GM19372 (cell line): Measurements from ENCODE around the gene TLR10.
"Not testable (repeated sequence)": the region's sequence is repeated elsewhere in the genome, so short reads cannot be mapped to it uniquely, and the experiment has no call there.

Experiments
- ATAC-seq: cut with Tn5 transposase; IDR thresholded peaks from one replicate; pipeline ENCODE4 v1.9.1; 2021; ENCODE audit warnings: mild to moderate bottlenecking, low read depth, moderate library complexity; ENCODE audit not compliant: unreplicated experiment

Gene TLR10, protein sequence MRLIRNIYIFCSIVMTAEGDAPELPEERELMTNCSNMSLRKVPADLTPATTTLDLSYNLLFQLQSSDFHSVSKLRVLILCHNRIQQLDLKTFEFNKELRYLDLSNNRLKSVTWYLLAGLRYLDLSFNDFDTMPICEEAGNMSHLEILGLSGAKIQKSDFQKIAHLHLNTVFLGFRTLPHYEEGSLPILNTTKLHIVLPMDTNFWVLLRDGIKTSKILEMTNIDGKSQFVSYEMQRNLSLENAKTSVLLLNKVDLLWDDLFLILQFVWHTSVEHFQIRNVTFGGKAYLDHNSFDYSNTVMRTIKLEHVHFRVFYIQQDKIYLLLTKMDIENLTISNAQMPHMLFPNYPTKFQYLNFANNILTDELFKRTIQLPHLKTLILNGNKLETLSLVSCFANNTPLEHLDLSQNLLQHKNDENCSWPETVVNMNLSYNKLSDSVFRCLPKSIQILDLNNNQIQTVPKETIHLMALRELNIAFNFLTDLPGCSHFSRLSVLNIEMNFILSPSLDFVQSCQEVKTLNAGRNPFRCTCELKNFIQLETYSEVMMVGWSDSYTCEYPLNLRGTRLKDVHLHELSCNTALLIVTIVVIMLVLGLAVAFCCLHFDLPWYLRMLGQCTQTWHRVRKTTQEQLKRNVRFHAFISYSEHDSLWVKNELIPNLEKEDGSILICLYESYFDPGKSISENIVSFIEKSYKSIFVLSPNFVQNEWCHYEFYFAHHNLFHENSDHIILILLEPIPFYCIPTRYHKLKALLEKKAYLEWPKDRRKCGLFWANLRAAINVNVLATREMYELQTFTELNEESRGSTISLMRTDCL

DNA sequence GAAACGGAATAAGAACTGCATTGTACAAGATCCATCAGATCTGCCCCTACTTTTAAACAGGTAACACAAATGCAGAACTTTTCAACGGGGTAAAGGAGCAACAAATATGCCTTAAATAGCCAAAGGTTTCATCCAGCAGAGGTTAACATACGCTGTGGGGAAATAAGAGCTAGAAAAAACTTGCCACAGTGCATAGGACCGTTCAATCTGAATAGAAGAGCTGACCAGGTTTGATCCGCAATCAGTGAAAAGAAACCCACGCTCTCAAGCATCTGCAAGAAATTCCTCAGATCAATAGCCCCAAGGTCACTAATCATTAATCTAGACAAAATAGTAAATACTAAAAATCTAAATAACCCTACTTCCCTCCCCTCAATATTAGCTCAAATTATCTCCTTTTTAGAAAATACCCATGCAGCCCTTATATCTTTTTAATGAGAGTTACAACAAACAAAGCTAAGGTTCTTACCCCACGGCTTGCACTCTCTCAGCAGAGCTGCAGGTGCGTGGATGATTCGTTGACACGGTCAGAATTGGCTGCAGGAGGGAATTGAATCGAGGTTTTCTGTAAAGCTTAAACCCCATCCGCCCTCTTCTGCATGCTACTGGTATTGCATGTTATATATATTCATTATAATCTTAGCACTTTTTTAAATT is at the start of gene TLR10:
Gene TLR10 (minus strand): TSS at position 539 of the 657 bp plus-strand sequence. CDS start 7,400 bp downstream, outside the sequence.
- ATAC-seq = peak; percentile 62

GRCh38 chr4:38832206-38832605 is 49.4 kb upstream of the TLR10 start:
- no peak for ATAC-seq

DNA sequence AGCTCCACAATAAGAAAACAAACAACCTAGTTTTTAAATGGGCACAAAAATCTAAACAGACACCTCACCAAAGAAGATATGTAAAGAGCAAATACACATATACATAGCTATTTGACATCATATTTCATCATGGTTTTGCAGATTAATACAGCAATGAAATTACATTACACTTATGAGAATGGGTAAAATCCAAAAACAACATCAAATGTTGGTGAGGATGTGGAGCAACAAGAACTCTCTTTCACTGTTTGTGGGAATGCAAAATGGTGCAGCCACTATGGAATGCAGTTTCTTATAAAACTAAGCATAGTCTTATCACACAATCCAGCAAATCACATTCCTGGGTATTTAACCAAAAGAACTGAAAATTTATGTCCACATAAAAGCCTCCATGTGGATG is 48.9 kb upstream of the TLR10 start:
- no peak for ATAC-seq

DNA sequence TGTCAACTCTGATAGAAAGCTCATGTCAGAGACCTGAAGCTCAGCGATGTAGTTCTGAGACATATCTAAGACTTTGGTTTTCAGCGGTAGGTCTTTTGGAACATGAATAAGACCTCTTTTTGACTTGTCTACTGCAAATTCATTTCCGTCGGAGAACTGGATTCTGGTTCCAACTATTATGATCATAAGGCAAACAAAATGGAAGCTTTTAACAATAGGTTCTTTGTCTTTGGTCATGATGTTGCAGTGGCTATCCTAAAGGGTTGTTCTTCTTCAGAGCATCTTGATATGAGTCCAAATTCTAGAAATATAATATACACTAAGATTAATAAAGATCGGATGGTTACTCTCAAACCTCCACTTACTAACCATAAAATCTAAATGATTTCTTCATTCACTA is 46.4 kb upstream of the TLR10 start:
- ATAC-seq = no peak

DNA sequence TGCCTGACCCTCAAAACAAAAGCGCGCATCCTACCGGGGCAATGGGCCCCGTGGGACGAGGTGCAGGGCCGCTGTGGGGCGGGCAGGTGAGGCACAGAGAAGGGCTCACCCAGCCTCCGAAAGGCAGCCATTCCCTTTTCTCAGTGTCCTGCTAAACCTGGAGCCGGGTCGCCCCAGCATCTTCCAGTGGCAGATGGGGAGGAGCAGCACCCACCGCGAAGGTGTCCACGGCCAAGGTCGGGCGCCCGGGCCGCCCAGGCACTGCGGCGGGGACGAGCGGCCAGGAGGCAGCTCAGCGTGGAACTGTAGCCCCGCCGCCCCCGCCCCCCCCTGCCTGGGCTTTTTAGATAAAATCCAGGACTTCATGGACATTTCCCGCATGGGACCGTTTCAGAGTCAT is 41.0 kb upstream of the TLR10 start:
- ATAC-seq = no peak

- no peak for ATAC-seq
Measured at GRCh38 chr4:38822748-38823303, 40.0 kb upstream of the TLR10 start.

DNA sequence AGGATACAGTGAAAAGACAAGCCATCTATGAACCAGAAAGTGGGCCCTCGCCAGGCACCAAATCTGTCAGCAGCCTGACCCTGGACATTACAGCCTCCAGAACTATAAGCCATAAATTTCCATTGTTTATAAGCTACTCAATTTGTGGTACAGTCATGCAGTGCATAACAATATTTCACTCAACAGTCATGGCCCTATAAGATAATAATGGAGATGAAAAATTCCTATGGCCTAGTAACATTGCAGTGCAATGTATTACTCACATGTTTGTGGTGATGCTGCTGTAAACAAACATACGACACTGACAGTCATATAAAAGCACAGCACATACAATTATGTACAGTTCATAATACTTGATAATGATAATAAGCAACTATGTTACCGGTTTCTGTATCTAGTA is 38.9 kb upstream of the TLR10 start:
- ATAC-seq = no peak

GRCh38 chr4:38820329-38821061 is 37.7 kb upstream of the TLR10 start:
- ATAC-seq = no peak

DNA sequence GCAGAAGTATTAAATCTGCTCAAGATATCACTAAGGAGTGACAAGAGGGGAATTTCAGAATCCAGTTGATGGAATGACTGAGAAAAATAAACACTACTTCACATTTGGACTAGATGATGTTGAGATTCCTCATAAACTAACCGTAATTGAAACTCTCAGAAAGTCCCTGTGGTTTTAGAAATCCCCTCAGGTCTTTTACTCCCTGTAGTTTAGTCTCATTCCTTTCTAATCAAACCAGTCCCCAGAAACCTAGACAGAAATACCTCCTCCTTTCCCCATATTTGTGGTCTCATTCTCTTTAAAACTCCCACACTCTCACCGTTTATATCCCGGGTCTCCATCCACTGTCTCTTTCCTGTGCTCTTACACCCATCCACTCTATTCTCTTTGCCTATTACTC is 36.8 kb upstream of the TLR10 start:
- ATAC-seq = no peak

- no peak for ATAC-seq
Measured at GRCh38 chr4:38818441-38818976, 35.7 kb upstream of the TLR10 start.

DNA sequence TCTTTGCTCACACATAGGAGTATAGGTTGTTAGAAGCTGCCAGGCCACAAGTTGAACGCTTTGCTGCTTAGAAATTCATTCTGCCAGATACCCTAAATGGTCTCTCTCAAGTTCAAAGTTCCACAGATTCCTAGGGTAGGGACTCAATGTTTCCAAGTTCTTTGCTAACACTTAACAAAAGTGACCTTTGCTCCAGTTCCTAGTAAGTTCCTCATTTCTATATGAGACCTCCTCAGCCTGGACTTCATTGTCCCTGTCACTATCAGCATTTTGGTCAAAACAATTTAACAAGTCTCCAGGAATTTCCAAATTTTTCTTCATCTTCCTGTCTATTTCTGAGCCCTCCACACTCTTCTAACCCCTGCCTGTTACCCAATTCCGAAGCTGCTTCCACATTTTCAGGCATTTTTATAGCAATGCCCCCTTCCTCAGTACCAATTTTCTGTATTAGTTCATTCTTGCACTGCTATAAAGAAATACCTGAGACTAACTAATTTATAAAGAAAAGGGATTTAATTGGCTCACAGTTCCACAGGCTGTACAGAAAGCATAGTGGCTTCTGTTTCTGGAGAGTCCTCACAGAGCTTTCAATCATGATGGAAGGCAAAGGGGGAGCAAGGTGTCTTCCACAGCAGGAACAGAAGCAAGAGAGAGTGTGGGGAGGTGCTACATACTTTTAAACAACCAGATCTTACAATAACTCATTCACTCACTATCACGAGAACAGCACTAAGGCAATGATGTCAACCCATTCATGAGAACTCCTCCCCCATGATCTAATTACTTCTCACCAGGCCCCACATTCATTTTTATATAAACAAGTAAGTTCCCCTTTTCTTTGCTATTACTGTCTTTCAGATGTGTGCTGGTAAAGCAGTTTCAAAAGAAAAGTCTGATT is 33.3 kb upstream of the TLR10 start:
- ATAC-seq = no peak

GRCh38 chr4:38814386-38814785 is 31.6 kb upstream of the TLR10 start:
- no peak for ATAC-seq

GRCh38 chr4:38811297-38811696 is 28.5 kb upstream of the TLR10 start:
- ATAC-seq = no peak

GRCh38 chr4:38807462-38807861 is 24.7 kb upstream of the TLR10 start:
- not testable (repeated sequence) for ATAC-seq

- ATAC-seq = not testable (repeated sequence)
Measured at GRCh38 chr4:38806251-38806650, 23.5 kb upstream of the TLR10 start.

GRCh38 chr4:38805530-38806145 is 22.8 kb upstream of the TLR10 start:
- ATAC-seq = peak; percentile 69

GRCh38 chr4:38804654-38805295 is 22.0 kb upstream of the TLR10 start, which contains the start of gene TLR1:
Gene TLR1 (minus strand): TSS chr4:38804791. CDS start chr4:38798831, 5,960 bp downstream.
- peak; percentile 26 for ATAC-seq
